Measurements from ENCODE around the gene CA14. TPM values are rescaled to one million over a fixed set of nuclear protein-coding genes. Genes with fewer than 3 reads are reported as not detected.
"Not testable (repeated sequence)": the region's sequence is repeated elsewhere in the genome, so short reads cannot be mapped to it uniquely, and the experiment has no call there.

The CA14 gene
- total RNA-seq, 1 experiment from 2014 or later, result not detected

GRCh38 chr1:150234566-150235293 lies 22.8 kb upstream of the CA14 start:
- peak; percentile 78 for DNase-seq (ENCODE audit: low read depth)
- in situ Hi-C loops (cut with HindIII; ENCODE audit: low pct_unique_long_range_greater_than_20kb, low sequenced_read_pairs), result no loop called here

- peak; percentile 13 for DNase-seq (ENCODE audit: low read depth)
- in situ Hi-C loops (cut with HindIII; ENCODE audit: low pct_unique_long_range_greater_than_20kb, low sequenced_read_pairs), result no loop called here
These were observed 22.2 kb upstream of the CA14 start for GRCh38 chr1:150235294-150235851.

DNA sequence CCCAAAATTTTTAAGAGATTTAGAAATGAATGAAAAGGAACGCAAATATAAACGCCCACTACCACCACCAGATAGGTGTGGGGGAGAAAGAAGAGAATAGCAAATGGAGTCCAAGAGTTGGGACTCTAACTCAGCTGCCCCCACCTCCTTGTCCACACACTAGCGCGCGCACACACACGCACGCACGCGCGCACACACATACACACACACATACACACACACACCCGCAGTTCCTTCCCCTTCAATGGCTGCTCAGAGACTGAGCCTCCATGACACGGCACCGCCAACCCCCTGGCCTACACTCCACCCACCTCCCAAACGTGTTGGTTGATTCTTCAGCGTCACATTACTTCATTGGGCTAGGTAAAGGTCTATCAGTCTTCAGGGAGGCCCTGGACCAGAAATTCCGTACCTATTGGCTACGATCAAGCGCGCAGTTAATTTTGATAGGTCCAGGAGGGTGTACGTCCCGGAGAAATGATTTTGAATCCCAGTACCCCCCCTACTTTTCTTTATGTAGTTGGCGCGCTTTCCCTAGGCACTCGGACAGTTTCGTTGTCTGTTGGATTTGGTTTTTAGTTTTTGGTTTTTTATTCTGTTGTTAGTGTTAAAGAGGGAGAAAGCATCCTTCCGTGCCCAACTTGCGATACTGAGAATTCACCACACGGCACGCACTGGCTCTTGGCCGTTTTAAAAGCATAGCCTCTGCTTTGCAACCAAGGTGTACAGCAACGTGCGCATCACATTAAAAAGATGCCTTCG lies 21.5 kb upstream of the CA14 start, which contains the start of gene ANP32E:
Gene ANP32E (minus strand): TSS at position 261 of the 762 bp plus-strand sequence. CDS start 326 bp downstream, outside the sequence.
- in situ Hi-C loops (cut with HindIII; ENCODE audit: low pct_unique_long_range_greater_than_20kb, low sequenced_read_pairs), result no loop called here
- DNase-seq (ENCODE audit: low read depth), result peak; percentile 99

DNA sequence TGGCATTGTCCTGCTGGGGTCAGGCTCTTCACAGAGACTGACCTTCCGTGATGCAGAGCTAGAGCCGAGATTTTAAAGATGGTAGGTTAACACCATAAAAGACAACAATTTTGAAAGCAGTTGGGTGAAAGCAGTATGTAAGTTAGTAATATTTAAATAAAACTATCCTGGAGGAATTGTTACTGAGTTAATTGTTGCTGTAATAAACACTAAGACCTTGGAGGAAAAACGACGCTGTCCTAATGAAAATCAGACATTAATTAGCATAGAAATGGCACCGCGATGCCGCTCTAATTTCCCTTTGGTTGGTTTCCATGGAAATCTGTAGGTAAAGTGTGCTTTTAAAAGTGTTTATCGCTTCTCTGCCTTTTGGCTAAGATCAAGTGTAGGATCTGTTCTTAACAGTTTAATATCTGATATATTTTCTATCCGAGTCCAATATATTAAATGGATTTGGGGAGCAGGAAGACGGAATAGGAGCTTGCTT lies 20.9 kb upstream of the CA14 start:
- in situ Hi-C loops (cut with HindIII; ENCODE audit: low pct_unique_long_range_greater_than_20kb, low sequenced_read_pairs), result no loop called here
- DNase-seq (ENCODE audit: low read depth), result no peak

GRCh38 chr1:150237176-150237575 lies 20.4 kb upstream of the CA14 start:
- in situ Hi-C loops (cut with HindIII; ENCODE audit: low pct_unique_long_range_greater_than_20kb, low sequenced_read_pairs); DNase-seq (ENCODE audit: low read depth): not testable (repeated sequence)

- DNase-seq (ENCODE audit: low read depth), result no peak
- in situ Hi-C loops (cut with HindIII; ENCODE audit: low pct_unique_long_range_greater_than_20kb, low sequenced_read_pairs), result no loop called here
These were observed 19.8 kb upstream of the CA14 start for GRCh38 chr1:150237746-150238145.

DNA sequence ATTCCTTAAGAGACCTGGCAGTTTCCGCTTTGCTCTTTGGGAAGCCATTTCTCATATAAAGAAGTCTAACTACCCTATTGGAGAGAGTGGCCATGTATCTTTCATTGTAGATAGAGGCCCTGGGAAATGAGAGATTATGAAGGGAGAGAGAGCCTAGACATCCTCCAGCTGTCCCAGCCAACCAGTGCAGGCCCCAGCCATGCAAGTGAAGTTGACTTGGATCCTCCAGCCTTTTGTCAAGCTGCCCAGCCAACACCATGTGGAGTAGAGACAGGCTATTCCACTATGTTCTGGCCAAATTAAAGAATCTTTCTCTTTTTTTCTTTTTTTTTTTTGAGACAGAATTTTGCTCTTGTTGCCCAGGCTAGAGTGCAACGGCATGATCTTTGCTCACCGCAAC lies 14.6 kb upstream of the CA14 start:
- DNase-seq (ENCODE audit: low read depth), result no peak
- in situ Hi-C loops (cut with HindIII; ENCODE audit: low pct_unique_long_range_greater_than_20kb, low sequenced_read_pairs), result no loop called here

DNA sequence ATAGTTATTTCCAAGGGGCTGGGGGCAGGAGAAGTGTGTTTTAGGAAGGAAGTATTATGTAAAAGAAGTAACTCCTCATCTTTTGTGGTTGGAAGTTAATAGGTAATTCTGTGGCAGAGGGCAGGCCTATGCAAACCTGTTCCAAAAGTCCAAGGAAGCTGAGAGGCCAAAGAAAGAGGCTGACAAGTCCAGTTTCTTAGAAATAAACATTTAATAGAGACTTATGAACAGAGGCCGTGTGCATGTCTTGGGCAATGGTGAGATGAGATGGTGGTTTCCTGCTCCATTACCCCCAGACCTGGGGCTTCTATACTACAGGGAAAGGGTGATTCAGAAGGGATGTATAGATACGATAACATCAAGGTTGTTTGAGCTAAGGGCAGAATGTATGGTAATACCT lies 7.6 kb upstream of the CA14 start:
- no peak for DNase-seq (ENCODE audit: low read depth)
- in situ Hi-C loops (cut with HindIII; ENCODE audit: low pct_unique_long_range_greater_than_20kb, low sequenced_read_pairs), result no loop called here

DNA sequence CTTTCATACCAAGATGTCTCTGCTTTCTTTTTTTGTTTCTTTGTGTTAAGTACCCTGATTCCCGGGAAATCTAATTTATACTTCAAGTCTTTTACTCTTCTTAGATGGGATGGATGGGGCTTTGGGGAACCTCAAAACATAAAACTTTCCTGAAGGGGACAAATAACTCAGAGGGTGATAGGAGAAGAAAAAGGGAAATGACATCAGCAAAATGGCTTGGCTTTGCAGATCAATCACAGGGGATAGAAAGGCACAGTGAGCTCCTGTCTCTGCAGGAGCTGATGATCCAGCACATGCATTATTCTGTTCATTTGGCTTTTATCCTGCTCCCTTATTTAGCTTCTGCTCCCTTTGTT lies 1.4 kb upstream of the CA14 start:
- in situ Hi-C loops (cut with HindIII; ENCODE audit: low pct_unique_long_range_greater_than_20kb, low sequenced_read_pairs), result no loop called here
- DNase-seq (ENCODE audit: low read depth), result no peak

DNA sequence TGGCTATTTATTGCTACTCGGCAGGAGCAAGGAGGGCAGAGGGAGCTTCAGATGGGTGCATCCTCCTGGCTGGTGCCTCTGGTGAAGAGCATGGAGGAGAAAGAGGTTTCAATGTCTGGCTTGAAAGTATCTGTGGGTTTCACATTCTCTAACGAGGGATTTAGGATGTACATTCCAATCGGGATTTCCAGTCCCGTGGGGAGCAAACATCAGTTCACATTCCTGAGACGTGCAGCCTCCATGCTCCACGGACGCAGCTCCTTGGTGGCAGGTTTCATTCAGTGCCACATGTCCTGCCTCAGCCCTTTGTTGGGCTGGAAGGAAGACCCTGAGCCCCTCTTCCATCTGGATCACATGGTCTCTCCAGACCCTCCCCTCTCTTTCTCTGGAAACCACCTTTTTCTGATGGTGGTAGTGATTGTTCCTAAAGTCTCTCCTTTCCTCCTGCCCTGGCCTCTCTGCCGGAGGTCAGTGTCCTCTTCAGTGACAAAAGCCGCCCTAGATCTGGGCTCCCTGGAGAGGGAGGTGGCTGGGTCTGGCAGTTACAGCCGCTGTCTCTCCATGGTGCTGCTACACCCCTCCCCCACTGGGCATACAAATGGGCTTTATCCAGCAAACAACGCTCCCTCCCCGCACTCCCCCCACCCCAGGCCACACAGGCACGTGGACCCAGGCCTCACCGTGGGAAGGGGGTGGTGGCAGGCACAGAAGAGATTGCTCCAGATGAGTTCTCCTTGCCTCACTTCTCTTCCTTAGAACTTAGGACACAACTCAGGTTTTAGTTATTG lies 826 bp upstream of the CA14 start:
- no peak for DNase-seq (ENCODE audit: low read depth)
- in situ Hi-C loops (cut with HindIII; ENCODE audit: low pct_unique_long_range_greater_than_20kb, low sequenced_read_pairs), result no loop called here

DNA sequence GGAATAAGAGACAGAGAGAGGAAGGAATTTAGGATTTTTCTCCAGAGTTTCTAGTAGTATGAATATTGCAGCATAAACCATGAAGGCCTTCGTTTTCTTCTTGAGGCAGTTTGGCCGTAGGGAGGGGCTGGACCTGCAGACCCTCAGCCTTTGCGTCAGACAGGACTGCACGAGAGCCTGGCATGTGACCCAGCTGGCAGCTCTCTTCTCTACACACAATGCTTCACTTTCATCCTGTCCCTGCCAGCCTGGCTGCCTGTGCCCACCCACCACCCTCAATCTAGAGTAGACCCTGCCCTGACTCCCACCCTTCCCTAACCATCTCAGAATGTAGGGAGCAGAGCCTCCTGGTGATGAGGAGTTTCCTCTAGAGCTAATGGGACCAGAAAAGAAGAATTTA lies 1.6 kb downstream of the CA14 start:
- in situ Hi-C loops (cut with HindIII; ENCODE audit: low pct_unique_long_range_greater_than_20kb, low sequenced_read_pairs), result no loop called here
- no peak for DNase-seq (ENCODE audit: low read depth)

DNA sequence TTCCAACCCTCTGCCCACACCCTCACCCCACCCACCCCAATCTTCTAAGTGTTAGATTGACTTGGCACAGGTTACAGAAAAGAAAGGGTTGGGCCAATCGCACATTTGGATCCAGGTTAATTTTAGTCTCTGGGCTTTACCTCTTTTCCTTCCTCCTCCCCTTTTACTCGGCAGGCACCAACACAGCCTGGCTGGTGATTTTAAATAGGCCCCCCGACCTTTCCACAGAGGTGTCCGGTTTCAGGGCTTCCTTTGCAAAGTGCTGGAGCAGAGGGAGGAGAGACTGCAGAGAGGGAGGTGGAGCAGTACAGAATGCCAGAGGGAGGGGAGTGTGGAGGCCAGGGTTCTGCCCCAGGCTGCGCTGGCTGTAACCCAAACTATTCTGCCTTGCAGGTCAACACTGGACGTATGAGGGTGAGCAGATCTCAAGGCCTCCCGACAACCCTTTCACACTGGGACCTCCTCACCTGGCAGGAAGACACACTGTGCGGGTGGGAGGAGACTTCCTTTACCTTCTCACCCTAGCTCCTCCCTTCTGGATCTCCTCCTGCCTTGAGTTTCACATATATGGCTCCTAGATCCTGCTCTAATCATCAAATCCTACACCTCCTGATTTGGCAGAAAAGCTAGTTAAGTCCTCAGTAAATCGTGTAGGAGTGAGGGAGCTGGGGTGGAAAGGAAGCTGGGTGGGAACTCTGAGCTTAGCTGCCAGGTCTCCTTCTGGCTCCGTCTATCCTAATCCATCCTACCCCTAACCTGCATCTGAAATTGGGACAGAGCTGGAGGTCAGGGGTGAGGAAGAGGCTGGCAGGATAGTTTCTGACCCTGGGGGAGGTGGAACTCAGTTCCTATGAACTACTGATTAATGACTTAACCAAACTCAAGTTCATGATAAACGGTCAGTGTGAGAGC lies 2.4 kb downstream of the CA14 start:
- no peak for DNase-seq (ENCODE audit: low read depth)
- in situ Hi-C loops (cut with HindIII; ENCODE audit: low pct_unique_long_range_greater_than_20kb, low sequenced_read_pairs), result no loop called here

GRCh38 chr1:150261367-150261766 lies 3.8 kb downstream of the CA14 start:
- no peak for DNase-seq (ENCODE audit: low read depth)
- in situ Hi-C loops (cut with HindIII; ENCODE audit: low pct_unique_long_range_greater_than_20kb, low sequenced_read_pairs), result no loop called here

GRCh38 chr1:150262388-150263320 lies 5.1 kb downstream of the CA14 start:
- in situ Hi-C loops (cut with HindIII; ENCODE audit: low pct_unique_long_range_greater_than_20kb, low sequenced_read_pairs), result no loop called here
- DNase-seq (ENCODE audit: low read depth), result no peak

GRCh38 chr1:150263549-150263948 lies 6.0 kb downstream of the CA14 start:
- in situ Hi-C loops (cut with HindIII; ENCODE audit: low pct_unique_long_range_greater_than_20kb, low sequenced_read_pairs), result no loop called here
- no peak for DNase-seq (ENCODE audit: low read depth)

- in situ Hi-C loops (cut with HindIII; ENCODE audit: low pct_unique_long_range_greater_than_20kb, low sequenced_read_pairs), result no loop called here
- DNase-seq (ENCODE audit: low read depth), result no peak
These were observed 10.3 kb downstream of the CA14 start for GRCh38 chr1:150267896-150268295.

DNA sequence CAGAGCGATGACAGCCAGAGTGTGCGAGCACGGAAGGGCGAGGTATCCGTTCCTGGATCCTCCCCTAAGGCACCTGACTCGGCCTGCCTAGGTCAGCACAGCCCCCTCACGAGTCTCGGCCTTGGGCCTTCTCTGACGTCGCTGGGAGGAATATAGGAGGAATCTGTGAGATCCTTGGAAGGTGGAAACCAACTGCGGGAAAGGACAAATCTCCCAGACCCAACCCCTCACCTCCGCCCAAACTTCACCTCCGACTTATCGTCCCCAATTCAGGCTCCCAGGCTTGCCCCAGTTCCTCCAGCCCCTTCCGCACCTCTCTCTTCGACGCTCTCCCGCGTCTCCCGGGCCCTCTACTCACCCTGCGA lies 10.7 kb downstream of the CA14 start:
- peak; percentile 25 for DNase-seq (ENCODE audit: low read depth)
- in situ Hi-C loops (cut with HindIII; ENCODE audit: low pct_unique_long_range_greater_than_20kb, low sequenced_read_pairs), result no loop called here

All from Caki2 (cell line).